ENCODE data around the gene ASTN2.

The ASTN2 gene

GRCh38 chr9:116616304-116616914 lies 798.4 kb downstream of the ASTN2 start:
- DNase-seq (ENCODE audit: low read depth): no peak

GRCh38 chr9:116608064-116608463 lies 806.8 kb downstream of the ASTN2 start:
- DNase-seq (ENCODE audit: low read depth): no peak

GRCh38 chr9:116605904-116606341 lies 808.9 kb downstream of the ASTN2 start:
- no peak for DNase-seq (ENCODE audit: low read depth)

- no peak for DNase-seq (ENCODE audit: low read depth)
Measured at GRCh38 chr9:116605060-116605459, 809.8 kb downstream of the ASTN2 start.

- DNase-seq (ENCODE audit: low read depth): no peak
Measured at GRCh38 chr9:116604251-116604650, 810.6 kb downstream of the ASTN2 start.

GRCh38 chr9:116599342-116599884 lies 815.4 kb downstream of the ASTN2 start:
- no peak for DNase-seq (ENCODE audit: low read depth)

- no peak for DNase-seq (ENCODE audit: low read depth)
Measured at GRCh38 chr9:116596646-116597045, 818.2 kb downstream of the ASTN2 start.

- no peak for DNase-seq (ENCODE audit: low read depth)
Measured at GRCh38 chr9:116594547-116594946, 820.3 kb downstream of the ASTN2 start.

GRCh38 chr9:116592970-116593369 lies 821.9 kb downstream of the ASTN2 start:
- no peak for DNase-seq (ENCODE audit: low read depth)

GRCh38 chr9:116589392-116590354 lies 825.2 kb downstream of the ASTN2 start:
- peak; percentile 17 for DNase-seq (ENCODE audit: low read depth)

GRCh38 chr9:116587919-116588318 lies 826.9 kb downstream of the ASTN2 start:
- no peak for DNase-seq (ENCODE audit: low read depth)

- no peak for DNase-seq (ENCODE audit: low read depth)
Measured at GRCh38 chr9:116585896-116586295, 829.0 kb downstream of the ASTN2 start.

- DNase-seq (ENCODE audit: low read depth): no peak
Measured at GRCh38 chr9:116585204-116585603, 829.7 kb downstream of the ASTN2 start.

- DNase-seq (ENCODE audit: low read depth): no peak
Measured at GRCh38 chr9:116580853-116581252, 834.0 kb downstream of the ASTN2 start.

- DNase-seq (ENCODE audit: low read depth): no peak
Measured at GRCh38 chr9:116576386-116576785, 838.5 kb downstream of the ASTN2 start.

- DNase-seq (ENCODE audit: low read depth): no peak
Measured at GRCh38 chr9:116574027-116574679, 840.7 kb downstream of the ASTN2 start.

GRCh38 chr9:116572095-116572748 lies 842.6 kb downstream of the ASTN2 start:
- peak; percentile 18 for DNase-seq (ENCODE audit: low read depth)

- DNase-seq (ENCODE audit: low read depth): no peak
Measured at GRCh38 chr9:116569111-116569510, 845.7 kb downstream of the ASTN2 start.

GRCh38 chr9:116566677-116567488 lies 848.0 kb downstream of the ASTN2 start:
- DNase-seq (ENCODE audit: low read depth): no peak

- DNase-seq (ENCODE audit: low read depth): no peak
Measured at GRCh38 chr9:116565986-116566385, 848.9 kb downstream of the ASTN2 start.

GRCh38 chr9:116564266-116564793 lies 850.5 kb downstream of the ASTN2 start:
- DNase-seq (ENCODE audit: low read depth): no peak

All from activated T-cell treated with anti-CD3 and anti-CD28 coated beads for 48 hours (primary cell).